MM.1S (cell line): ENCODE results near the gene CDK6.

Experiments used
- DNase-seq: peaks from one replicate; pipeline ENCODE4 v3.0.0-alpha.2; 2015
- H2AFZ ChIP-seq: fragments of 300-600 bp; sonication (generic); 2 replicates; pipeline ENCODE4 v1.6.0; 2016; ENCODE audit warnings: antibody characterized with exemption, low read length
- H3F3A ChIP-seq: fragments of 300-600 bp; sonication (generic); 2 replicates; pipeline ENCODE4 v1.6.1; 2016; ENCODE audit warnings: mild to moderate bottlenecking, antibody characterized with exemption, low read length, moderate library complexity, mixed read lengths; ENCODE audit not compliant: insufficient read depth
- H3K27ac ChIP-seq: fragments of 300-600 bp; sonication (generic); 2 replicates; pipeline ENCODE4 v1.5.1; 2016; ENCODE audit warnings: mild to moderate bottlenecking, low read length
- H3K27me3 ChIP-seq: fragments of 300-600 bp; sonication (generic); replicated peaks from 2 replicates; pipeline ENCODE4 v1.6.0; 2016; ENCODE audit warnings: low read length; ENCODE audit not compliant: insufficient read depth
- H3K36me3 ChIP-seq: fragments of 300-600 bp; sonication (generic); replicated peaks from 2 replicates; pipeline ENCODE4 v1.6.1; 2016; ENCODE audit warnings: mild to moderate bottlenecking, low read length, mixed read lengths; ENCODE audit not compliant: insufficient read depth
- H3K4me1 ChIP-seq: fragments of 300-600 bp; sonication (generic); 2 replicates; pipeline ENCODE4 v1.6.1; 2016; ENCODE audit warnings: low read length, mixed read lengths
- H3K4me2 ChIP-seq: fragments of 300-600 bp; sonication (generic); 2 replicates; pipeline ENCODE4 v1.6.0; 2016; ENCODE audit warnings: low read depth, low read length
- H3K4me3 ChIP-seq: fragments of 300-600 bp; sonication (generic); 2 replicates; pipeline ENCODE4 v1.5.1; 2016; ENCODE audit warnings: low read length, mixed read lengths
- H3K79me2 ChIP-seq: fragments of 300-600 bp; sonication (generic); 2 replicates; pipeline ENCODE4 v1.6.1; 2016; ENCODE audit warnings: mixed run types, low read length, mixed read lengths
- H3K9ac ChIP-seq: fragments of 300-600 bp; sonication (generic); 2 replicates; pipeline ENCODE4 v1.6.1; 2016; ENCODE audit warnings: low read length, mixed read lengths
- H3K9me2 ChIP-seq: fragments of 300-600 bp; sonication (generic); replicated peaks from 2 replicates; pipeline ENCODE4 v1.6.1; 2016; ENCODE audit warnings: mild to moderate bottlenecking, low read length, mixed read lengths; ENCODE audit not compliant: insufficient read depth
- H3K9me3 ChIP-seq: fragments of 300-600 bp; sonication (generic); replicated peaks from 2 replicates; pipeline ENCODE4 v1.6.1; 2016; ENCODE audit warnings: mild to moderate bottlenecking, low read length, mixed read lengths; ENCODE audit not compliant: insufficient read depth
- H4K20me1 ChIP-seq: fragments of 300-600 bp; sonication (generic); 2 replicates; pipeline ENCODE4 v1.6.1; 2016; ENCODE audit warnings: mild to moderate bottlenecking, low read length, moderate library complexity, mixed read lengths; ENCODE audit not compliant: insufficient read depth
- EZH2 ChIP-seq: fragments of 300-600 bp; sonication (generic); optimal IDR thresholded peaks from 2 replicates; pipeline ENCODE3; 2017; ENCODE audit warnings: low read depth, mild to moderate bottlenecking, antibody characterized with exemption, low read length, mixed read lengths
- EZH2phosphoT487 ChIP-seq: fragments of 300-600 bp; sonication (generic); IDR thresholded peaks from 2 replicates; pipeline ENCODE4 v1.6.1; 2018; ENCODE audit warnings: antibody characterized with exemption, low read length
- TF ChIP-seq, protein P1 (sequence below): fragments of 300-600 bp; sonication (generic); IDR thresholded peaks from 2 replicates; pipeline ENCODE4 v1.5.1; 2016; ENCODE audit warnings: antibody characterized with exemption, low read length, mixed read lengths

The CDK6 gene

GRCh38 chr7:92647011-92647625, 189.3 kb downstream of the CDK6 start:
- Histone ChIP-seq H3K27me3 (no peaks in the 10 kb centered on the region), H3F3A (no peaks in the 10 kb centered on the region), H3K79me2 (peaks cover 57% of the 10 kb centered on the region), H3K4me3 (no peak overlapping the region), H3K36me3 (no peaks in the 10 kb centered on the region), H2AFZ (no peak overlapping the region), H3K9ac (no peak overlapping the region), H3K4me1 (no peaks in the 10 kb centered on the region), H3K4me2 (no peak overlapping the region), H3K9me2 (no peaks in the 10 kb centered on the region), H4K20me1 (no peaks in the 10 kb centered on the region), H3K27ac (no peak overlapping the region), H3K9me3 (no peaks in the 10 kb centered on the region)
- no peak for DNase-seq
- TF ChIP-seq EZH2 (no peak), EZH2phosphoT487 (no peak)
- TF ChIP-seq, protein P1, sequence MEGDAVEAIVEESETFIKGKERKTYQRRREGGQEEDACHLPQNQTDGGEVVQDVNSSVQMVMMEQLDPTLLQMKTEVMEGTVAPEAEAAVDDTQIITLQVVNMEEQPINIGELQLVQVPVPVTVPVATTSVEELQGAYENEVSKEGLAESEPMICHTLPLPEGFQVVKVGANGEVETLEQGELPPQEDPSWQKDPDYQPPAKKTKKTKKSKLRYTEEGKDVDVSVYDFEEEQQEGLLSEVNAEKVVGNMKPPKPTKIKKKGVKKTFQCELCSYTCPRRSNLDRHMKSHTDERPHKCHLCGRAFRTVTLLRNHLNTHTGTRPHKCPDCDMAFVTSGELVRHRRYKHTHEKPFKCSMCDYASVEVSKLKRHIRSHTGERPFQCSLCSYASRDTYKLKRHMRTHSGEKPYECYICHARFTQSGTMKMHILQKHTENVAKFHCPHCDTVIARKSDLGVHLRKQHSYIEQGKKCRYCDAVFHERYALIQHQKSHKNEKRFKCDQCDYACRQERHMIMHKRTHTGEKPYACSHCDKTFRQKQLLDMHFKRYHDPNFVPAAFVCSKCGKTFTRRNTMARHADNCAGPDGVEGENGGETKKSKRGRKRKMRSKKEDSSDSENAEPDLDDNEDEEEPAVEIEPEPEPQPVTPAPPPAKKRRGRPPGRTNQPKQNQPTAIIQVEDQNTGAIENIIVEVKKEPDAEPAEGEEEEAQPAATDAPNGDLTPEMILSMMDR, result no peak

GRCh38 chr7:92645114-92646061, 191.0 kb downstream of the CDK6 start:
- no peak for TF ChIP-seq EZH2phosphoT487
- TF ChIP-seq, protein P1, result no peak
- TF ChIP-seq EZH2, result no peak
- Histone ChIP-seq H2AFZ (no peak overlapping the region), H3K4me2 (no peak overlapping the region), H3K4me3 (no peak overlapping the region), H3K27ac (no peak overlapping the region), H3K9ac (no peak overlapping the region), H3K9me2 (no peaks in the 10 kb centered on the region), H4K20me1 (no peaks in the 10 kb centered on the region), H3K79me2 (peaks cover 51% of the 10 kb centered on the region), H3K4me1 (no peaks in the 10 kb centered on the region), H3K9me3 (no peaks in the 10 kb centered on the region), H3K27me3 (no peaks in the 10 kb centered on the region), H3K36me3 (no peaks in the 10 kb centered on the region), H3F3A (no peaks in the 10 kb centered on the region)
- no peak for DNase-seq

DNA sequence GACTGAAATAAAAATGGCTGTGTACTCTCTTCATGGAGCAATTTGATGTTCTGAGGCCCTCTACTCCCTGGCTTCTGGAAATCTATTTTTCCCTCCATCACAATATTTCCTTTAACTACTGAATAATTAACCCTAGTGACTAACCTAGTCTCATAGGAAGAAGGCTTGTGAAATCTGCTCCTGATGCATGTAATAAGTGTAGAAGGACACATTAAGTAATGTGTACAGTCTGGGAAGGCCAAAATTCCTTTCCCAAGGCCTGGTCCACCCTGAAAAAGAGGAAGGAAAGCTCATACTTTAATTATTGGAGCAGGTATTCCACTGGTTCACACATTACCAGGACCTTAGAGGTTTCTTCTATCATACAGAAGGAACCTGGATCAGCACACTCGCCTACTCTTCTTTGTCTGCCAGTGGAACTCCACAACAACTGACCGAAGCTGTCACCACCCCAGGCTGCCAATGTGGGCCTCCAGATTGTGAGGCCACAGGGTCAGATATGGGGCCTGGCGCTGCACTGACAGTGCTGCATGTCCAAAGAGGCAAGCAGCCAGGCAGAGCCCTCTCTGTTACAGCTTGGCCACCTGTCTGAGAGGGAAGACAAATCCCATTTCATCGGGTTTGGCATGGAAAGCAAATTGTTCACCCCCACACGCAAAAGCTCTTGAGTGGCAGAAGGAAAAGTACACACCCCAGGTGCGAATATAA, 191.8 kb downstream of the CDK6 start:
- no peaks in the 10 kb centered on the region for H3K4me1 ChIP-seq
- H3K27ac ChIP-seq, result no peak overlapping the region

More for the DNA sequence above, 191.8 kb downstream of the CDK6 start:
- Histone ChIP-seq H3K4me2 (no peak overlapping the region), H3K36me3 (no peaks in the 10 kb centered on the region), H3F3A (no peaks in the 10 kb centered on the region), H3K9ac (no peak overlapping the region), H2AFZ (no peak overlapping the region), H3K9me2 (no peaks in the 10 kb centered on the region), H4K20me1 (no peaks in the 10 kb centered on the region), H3K9me3 (no peaks in the 10 kb centered on the region), H3K4me3 (no peak overlapping the region), H3K27me3 (no peaks in the 10 kb centered on the region), H3K79me2 (peaks cover 49% of the 10 kb centered on the region)
- no peak for TF ChIP-seq EZH2phosphoT487
- no peak for TF ChIP-seq EZH2
- TF ChIP-seq, protein P1, result no peak
- DNase-seq, result no peak
